SK-N-SH (cell line): Measurements from ENCODE around the gene SESN1. TPM values are rescaled to one million over a fixed set of nuclear protein-coding genes. Genes with fewer than 3 reads are reported as not detected.
A peak's percentile ranks its signal among the peaks of the same experiment; 100 is the strongest.

Source experiments
- CHD2 ChIP-seq: fragments of 150-350 bp; IDR thresholded peaks from 2 replicates; pipeline ENCODE4 v1.6.1; 2018; ENCODE audit warnings: low read length; ENCODE audit not compliant: partially characterized antibody
- ELF1 ChIP-seq: IDR thresholded peaks from 2 replicates; pipeline ENCODE4 v1.4.0; 2012
- FOXJ3 ChIP-seq: sonication (generic); formaldehyde crosslinking; IDR thresholded peaks from 2 replicates; pipeline ENCODE4 v1.5.1; 2020; ENCODE audit warnings: mild to moderate bottlenecking, missing genetic modification reagents
- FOXM1 ChIP-seq: IDR thresholded peaks from 2 replicates; pipeline ENCODE4 v1.4.0; 2012; ENCODE audit warnings: low read depth, mild to moderate bottlenecking
- GABPA ChIP-seq: IDR thresholded peaks from 2 replicates; pipeline ENCODE4 v1.4.0; 2012; ENCODE audit warnings: low read depth, mild to moderate bottlenecking
- JUND ChIP-seq: IDR thresholded peaks from 2 replicates; pipeline ENCODE4 v1.4.0; 2012
- MXI1 ChIP-seq: IDR thresholded peaks from 2 replicates; pipeline ENCODE4 v1.6.1; 2012; ENCODE audit warnings: mild to moderate bottlenecking, low read depth, low read length, improper control_type of control experiment
- NRF1 ChIP-seq: IDR thresholded peaks from 2 replicates; pipeline ENCODE4 v1.6.1; 2012; ENCODE audit warnings: low read depth, mild to moderate bottlenecking, low read length
- POLR2AphosphoS5 ChIP-seq: IDR thresholded peaks from 2 replicates; pipeline ENCODE4 v1.6.1; 2012; ENCODE audit warnings: low read depth, low read length
- RCOR1 ChIP-seq: fragments of 150-350 bp; IDR thresholded peaks from 2 replicates; pipeline ENCODE4 v1.6.1; 2017; ENCODE audit warnings: antibody characterized with exemption, low read length
- REST ChIP-seq: IDR thresholded peaks from 2 replicates; pipeline ENCODE4 v1.6.1; 2012; ENCODE audit warnings: mild to moderate bottlenecking, low read depth, low read length, moderate library complexity
- RFX5 ChIP-seq: IDR thresholded peaks from 2 replicates; pipeline ENCODE4 v1.6.1; 2012; ENCODE audit warnings: mild to moderate bottlenecking, improper control_type of control experiment, low read length
- SIN3A ChIP-seq: IDR thresholded peaks from 2 replicates; pipeline ENCODE4 v1.6.1; 2012; ENCODE audit warnings: low read depth, mild to moderate bottlenecking, low read length, moderate library complexity, borderline replicate concordance
- TCF12 ChIP-seq: IDR thresholded peaks from 2 replicates; pipeline ENCODE4 v1.4.0; 2012
- TEAD4 ChIP-seq: IDR thresholded peaks from 2 replicates; pipeline ENCODE4 v1.4.0; 2012; ENCODE audit warnings: mild to moderate bottlenecking, borderline replicate concordance; ENCODE audit not compliant: insufficient read depth
- USF2 ChIP-seq: fragments of 150-350 bp; IDR thresholded peaks from 2 replicates; pipeline ENCODE4 v1.6.1; 2017; ENCODE audit warnings: antibody characterized with exemption, low read length, low read depth, borderline replicate concordance
- polyA plus RNA-seq, 3 experiments: library from polyadenylated mRNA; depleted of rRNA; stranded (reverse); fragments of >200 nt; gene quantifications; 2 replicates each; pipeline ENCODE4 v1.2.3, GENCODE V29; 2012
- TF ChIP-seq, protein P1 (sequence below): IDR thresholded peaks from 2 replicates; pipeline ENCODE4 v1.4.0; 2012; ENCODE audit warnings: low read depth, borderline replicate concordance

SESN1 gene
- polyA plus RNA-seq, 1 of the 3 experiments (the other 2 are of a cell fraction), result 13.1 TPM

DNA sequence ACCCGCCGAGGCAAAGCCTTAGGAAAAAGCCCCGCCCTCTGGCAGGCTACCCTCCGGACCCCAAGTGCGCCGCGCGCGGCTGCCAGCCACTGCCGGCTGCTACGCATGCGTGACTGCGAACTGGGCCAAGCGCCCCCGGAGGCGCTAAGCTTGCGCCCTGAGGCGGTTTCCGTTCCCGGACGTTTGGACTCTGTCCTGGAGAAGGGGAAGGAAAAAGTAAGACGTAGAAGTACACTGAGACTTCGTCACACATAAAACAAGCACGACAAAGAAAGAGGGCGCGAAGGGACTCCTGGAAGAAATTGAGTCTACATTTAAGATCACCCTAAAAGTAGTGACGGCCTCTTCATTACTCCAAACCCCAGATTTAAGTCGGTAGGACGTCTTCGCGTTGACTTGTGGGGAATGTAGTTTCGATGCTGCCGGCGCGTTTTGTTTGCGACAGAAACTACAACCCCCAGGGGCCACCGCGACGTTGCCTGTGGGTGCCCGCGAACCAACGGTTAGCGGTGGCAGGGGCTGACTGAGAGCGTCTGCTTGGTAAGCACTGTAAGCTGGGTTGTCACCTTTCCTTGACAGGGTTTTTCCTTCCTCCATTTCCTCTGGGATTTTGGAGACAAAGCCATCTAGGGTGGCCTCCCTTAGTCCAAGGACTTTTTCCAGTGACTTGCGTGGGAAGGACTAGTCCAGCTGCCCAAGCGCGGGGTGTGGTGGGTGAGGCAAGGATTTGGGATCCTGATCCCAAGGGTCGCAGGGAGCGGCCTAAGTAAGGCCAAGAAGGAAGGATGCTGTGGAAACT lies 589 bp upstream of the SESN1 start, which contains the start of gene CEP57L1 (continued):
- TF ChIP-seq REST (no peak), POLR2AphosphoS5 (peak; percentile 54), GABPA (peak; percentile 71), NRF1 (peak; percentile 95), ELF1 (0 out of 2 replicates have a peak, but pooled peaks have one; percentile 11), RCOR1 (peak; percentile 42; the same call in 1 of the 2 replicates), USF2 (no peak), SIN3A (no peak), JUND (no peak), FOXM1 (no peak), CHD2 (peak; percentile 24), MXI1 (peak; percentile 70), RFX5 (no peak), TEAD4 (no peak), TCF12 (no peak), FOXJ3 (CRISPR knock-in tag) (no peak)
- TF ChIP-seq, protein P1, sequence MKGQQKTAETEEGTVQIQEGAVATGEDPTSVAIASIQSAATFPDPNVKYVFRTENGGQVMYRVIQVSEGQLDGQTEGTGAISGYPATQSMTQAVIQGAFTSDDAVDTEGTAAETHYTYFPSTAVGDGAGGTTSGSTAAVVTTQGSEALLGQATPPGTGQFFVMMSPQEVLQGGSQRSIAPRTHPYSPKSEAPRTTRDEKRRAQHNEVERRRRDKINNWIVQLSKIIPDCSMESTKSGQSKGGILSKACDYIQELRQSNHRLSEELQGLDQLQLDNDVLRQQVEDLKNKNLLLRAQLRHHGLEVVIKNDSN, result no peak
- TF ChIP-seq, all 33 proteins: peak for 9
